Hepatocyte (in vitro differentiated cells): ENCODE measurements around the gene OOSP2. TPM values are rescaled to one million over a fixed set of nuclear protein-coding genes. Genes with fewer than 3 reads are reported as not detected.

Source experiments
- DNase-seq: peaks from one replicate; pipeline ENCODE4 v3.0.0-alpha.2; 2016; ENCODE audit warnings: low spot score
- H2AFZ ChIP-seq: fragments of 200-600 bp; sonication (generic); 2 replicates; pipeline ENCODE4 v1.6.0; 2016; ENCODE audit warnings: antibody characterized with exemption, mild to moderate bottlenecking
- H3K27ac ChIP-seq: fragments of 200-600 bp; sonication (generic); 2 replicates; pipeline ENCODE4 v1.5.1; 2016; ENCODE audit warnings: mild to moderate bottlenecking
- H3K27me3 ChIP-seq: fragments of 200-600 bp; sonication (generic); 2 replicates; pipeline ENCODE4 v1.6.1; 2016
- H3K36me3 ChIP-seq: fragments of 200-600 bp; sonication (generic); replicated peaks from 2 replicates; pipeline ENCODE4 v1.5.1; 2016; ENCODE audit warnings: low read depth; ENCODE audit not compliant: insufficient read depth
- H3K4me1 ChIP-seq: fragments of 200-600 bp; sonication (generic); 2 replicates; pipeline ENCODE4 v1.5.1; 2016; ENCODE audit warnings: mild to moderate bottlenecking, moderate library complexity; ENCODE audit not compliant: insufficient read depth
- H3K4me2 ChIP-seq: fragments of 200-600 bp; sonication (generic); 2 replicates; pipeline ENCODE4 v1.6.0; 2016
- H3K4me3 ChIP-seq: fragments of 200-600 bp; sonication (generic); 2 replicates; pipeline ENCODE4 v1.5.1; 2016; ENCODE audit warnings: mild to moderate bottlenecking
- H3K79me2 ChIP-seq: fragments of 200-600 bp; sonication (generic); 2 replicates; pipeline ENCODE4 v1.6.0; 2017; ENCODE audit warnings: mild to moderate bottlenecking
- H3K9me2 ChIP-seq: fragments of 200-600 bp; sonication (generic); replicated peaks from 2 replicates; pipeline ENCODE4 v1.6.0; 2017; ENCODE audit warnings: mild to moderate bottlenecking; ENCODE audit not compliant: insufficient read depth
- H3K9me3 ChIP-seq: fragments of 200-600 bp; sonication (generic); 2 replicates; pipeline ENCODE4 v1.5.1; 2016; ENCODE audit warnings: low read depth, mild to moderate bottlenecking
- H4K20me1 ChIP-seq: fragments of 200-600 bp; sonication (generic); 2 replicates; pipeline ENCODE4 v1.6.0; 2016; ENCODE audit warnings: mild to moderate bottlenecking; ENCODE audit not compliant: insufficient read depth, poor library complexity, severe bottlenecking
- CTCF ChIP-seq: fragments of 200-600 bp; sonication (generic); IDR thresholded peaks from 2 replicates; pipeline ENCODE4 v1.5.1; 2016; ENCODE audit warnings: antibody characterized with exemption, mild to moderate bottlenecking; ENCODE audit not compliant: poor library complexity
- EZH2 ChIP-seq: fragments of 200-600 bp; sonication (generic); IDR thresholded peaks from 2 replicates; pipeline ENCODE4 v1.6.1; 2016; ENCODE audit warnings: antibody characterized with exemption, mild to moderate bottlenecking, borderline replicate concordance
- EZH2phosphoT487 ChIP-seq: fragments of 200-600 bp; sonication (generic); IDR thresholded peaks from one replicate; pipeline ENCODE4 v1.6.1; 2018; ENCODE audit warnings: antibody characterized with exemption, mild to moderate bottlenecking, low read depth, moderate library complexity; ENCODE audit not compliant: unreplicated experiment, severe bottlenecking
- WGBS: methylation state at CpG from one replicate; pipeline ENCODE4 v1.1.6; 2016; ENCODE audit warnings: low lambda C conversion rate; ENCODE audit errors: missing lambda C conversion rate; 5-methylcytosine and 5-hydroxymethylcytosine counted together
- polyA plus RNA-seq: library from polyadenylated mRNA; unstranded; fragments of >200 nt; fragmentation: Nextera tagmentation; extraction: Ambion mirVana; gene quantifications from 2 replicates; pipeline ENCODE4 v1.2.1, GENCODE V29; 2016
- total RNA-seq: library from RNA; depleted of rRNA; stranded (reverse); fragments of >200 nt; gene quantifications from 2 replicates; pipeline ENCODE4 v1.2.3, GENCODE V29; 2014

Gene OOSP2, protein sequence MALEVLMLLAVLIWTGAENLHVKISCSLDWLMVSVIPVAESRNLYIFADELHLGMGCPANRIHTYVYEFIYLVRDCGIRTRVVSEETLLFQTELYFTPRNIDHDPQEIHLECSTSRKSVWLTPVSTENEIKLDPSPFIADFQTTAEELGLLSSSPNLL
- total RNA-seq (not detected in 2 replicates), polyA plus RNA-seq (not detected in 2 replicates)

DNA sequence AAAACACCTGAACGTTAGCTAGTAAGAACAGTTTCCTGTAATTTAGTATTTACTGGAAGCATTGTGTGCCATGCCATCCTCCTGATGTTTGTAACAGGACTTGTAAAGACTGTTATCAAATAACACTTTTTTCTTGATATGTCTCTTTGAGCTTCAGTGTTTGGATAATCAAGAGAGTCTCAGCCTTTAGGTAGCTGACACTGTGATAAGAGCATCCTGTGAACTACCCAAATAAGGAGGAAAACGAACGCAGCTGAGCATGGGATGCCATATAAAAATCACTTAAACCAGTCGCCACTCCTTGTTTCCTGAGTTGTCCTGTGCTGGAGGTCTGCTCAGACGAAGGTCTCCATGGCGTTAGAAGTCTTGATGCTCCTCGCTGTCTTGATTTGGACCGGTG lies at the start of gene OOSP2:
Gene OOSP2, plus strand, starts transcription at position 301 of the 400 bp plus-strand sequence. Its CDS starts 51 bp downstream, at position 352.
- TF ChIP-seq EZH2 (no peak), EZH2phosphoT487 (no peak), CTCF (no peak)
- Histone ChIP-seq H3K4me3 (no peak within 1 kb of the TSS), H3K27ac (no peak within 1 kb of the TSS), H3K9me3 (no peaks in the 10 kb centered on the region), H3K36me3 (no peaks in the 10 kb centered on the region), H3K79me2 (no peaks in the 10 kb centered on the region), H4K20me1 (no peaks in the 10 kb centered on the region), H3K9me2 (no peaks in the 10 kb centered on the region), H3K4me2 (no peak within 1 kb of the TSS), H3K27me3 (no peaks in the 10 kb centered on the region), H2AFZ (no peak within 1 kb of the TSS), H3K4me1 (no peaks in the 10 kb centered on the region)
- no peak for DNase-seq
- 81% methylated on average over 8 of the region's 8 CpGs for WGBS

- no peak for TF ChIP-seq EZH2
- TF ChIP-seq CTCF: no peak
- no peak for TF ChIP-seq EZH2phosphoT487
- WGBS: 47% methylated on average over 1 of the region's 1 CpG
These were observed 49.8 kb upstream of the OOSP2 start for GRCh38 chr11:59990421-59990820.

DNA sequence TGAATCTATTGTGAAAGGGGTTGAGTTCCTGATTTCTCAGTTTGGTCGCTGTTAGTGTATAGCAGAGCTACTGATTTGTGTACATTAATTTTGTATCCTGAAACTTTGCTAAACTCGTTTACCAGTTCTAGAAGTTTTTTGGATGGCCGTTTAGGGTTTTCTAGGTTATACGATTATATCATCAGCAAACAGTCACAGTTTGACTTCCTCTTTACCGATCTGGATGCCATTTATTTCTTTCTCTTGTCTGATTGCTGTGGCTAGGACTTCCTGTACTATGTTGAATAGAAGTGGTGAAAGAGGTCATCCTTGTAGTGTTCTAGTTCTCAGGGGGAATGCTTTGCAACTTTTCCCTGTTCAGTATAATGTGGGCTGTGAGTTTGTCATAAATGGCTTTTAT lies 47.8 kb upstream of the OOSP2 start:
- no peaks in the 10 kb centered on the region for H3K9me2 ChIP-seq
- no peaks in the 10 kb centered on the region for H3K4me1 ChIP-seq
- H3K27ac ChIP-seq: no peak overlapping the region
- no peaks in the 10 kb centered on the region for H3K79me2 ChIP-seq
- no peak overlapping the region for H3K4me2 ChIP-seq
- H3K27me3 ChIP-seq: no peaks in the 10 kb centered on the region
- WGBS: 75% methylated on average over 5 of the region's 5 CpGs
- no peak for TF ChIP-seq EZH2
- no peak for TF ChIP-seq CTCF
- TF ChIP-seq EZH2phosphoT487: no peak
- no peak overlapping the region for H3K4me3 ChIP-seq
- H3K36me3 ChIP-seq: no peaks in the 10 kb centered on the region
- H3K9me3 ChIP-seq: no peaks in the 10 kb centered on the region
- DNase-seq: no peak
- H2AFZ ChIP-seq: no peak overlapping the region
- no peaks in the 10 kb centered on the region for H4K20me1 ChIP-seq

More at GRCh38 chr11:59990421-59990820, 49.8 kb upstream of the OOSP2 start:
- no peaks in the 10 kb centered on the region for H3K4me1 ChIP-seq
- no peak overlapping the region for H3K4me3 ChIP-seq
- H3K9me3 ChIP-seq: no peaks in the 10 kb centered on the region
- H3K4me2 ChIP-seq: no peak overlapping the region
- no peaks in the 10 kb centered on the region for H4K20me1 ChIP-seq
- no peaks in the 10 kb centered on the region for H3K9me2 ChIP-seq
- DNase-seq: no peak
- H3K79me2 ChIP-seq: no peaks in the 10 kb centered on the region
- no peaks in the 10 kb centered on the region for H3K27me3 ChIP-seq
- no peak overlapping the region for H3K27ac ChIP-seq
- no peaks in the 10 kb centered on the region for H3K36me3 ChIP-seq
- H2AFZ ChIP-seq: no peak overlapping the region
